Gastrocnemius medialis (tissue), 4 donors: ENCODE measurements around the gene HYAL1. TPM values are rescaled to one million over a fixed set of nuclear protein-coding genes. Genes with fewer than 3 reads are reported as not detected.

Source experiments
- ATAC-seq, 2 donors: fragments of 150-250 bp; one replicate each; pipeline ENCODE4 v1.9.1; 2016
- DNase-seq, 2 donors: peaks; one replicate each; pipeline ENCODE4 v3.0.0-alpha.2; 2019
- H3K27ac ChIP-seq, 4 donors: fragments of 200-600 bp; sonication (generic); 1 replicate in 1 of 4; 2 replicates in 3 of 4; pipeline ENCODE4 v1.5.1; 2016 to 2018; ENCODE audit warnings: mild to moderate bottlenecking in 2 of 4, moderate library complexity in 1 of 4
- H3K27me3 ChIP-seq, 3 donors: fragments of 200-600 bp; sonication (generic) in 2 of 3; 1 replicate in 1 of 3; 2 replicates in 2 of 3; pipeline versions ENCODE4 v1.5.1 to v1.6.0; 2016 to 2019; ENCODE audit warnings: mild to moderate bottlenecking in 1 of 3, moderate library complexity in 1 of 3
- H3K36me3 ChIP-seq, 2 donors: fragments of 200-600 bp; sonication (generic) in 1 of 2; one replicate each; pipeline ENCODE4 v1.5.1; 2017 to 2018
- H3K4me1 ChIP-seq, 2 donors: fragments of 200-600 bp; sonication (generic) in 1 of 2; one replicate each; pipeline ENCODE4 v1.5.1; 2016 to 2017; ENCODE audit warnings: mild to moderate bottlenecking in 2 of 2
- H3K4me3 ChIP-seq, 4 donors: fragments of 200-600 bp; sonication (generic) in 3 of 4; 1 replicate in 1 of 4; 2 replicates in 3 of 4; pipeline ENCODE4 v1.5.1; 2016 to 2019; ENCODE audit warnings: mild to moderate bottlenecking in 2 of 4
- H3K9me3 ChIP-seq, 3 donors: fragments of 200-600 bp; sonication (generic) in 2 of 3; 1 replicate in 1 of 3; 2 replicates in 2 of 3; pipeline ENCODE4 v1.5.1; 2016 to 2019
- CTCF ChIP-seq, 5 experiments: fragments of 450-650 bp in 3 of 5; fragments of 200-600 bp in 2 of 5; sonication (generic) in 2 of 5; IDR thresholded peaks in 4 of 5; conservative IDR thresholded peaks in 1 of 5; 1 replicate in 4 of 5; 2 replicates in 1 of 5; pipeline ENCODE4 v1.5.1; 2016 to 2019; ENCODE audit warnings: antibody characterized with exemption in 5 of 5, mild to moderate bottlenecking in 3 of 5, moderate library complexity in 3 of 5
- POLR2A ChIP-seq, 2 donors: fragments of 450-650 bp; IDR thresholded peaks; one replicate each; pipeline ENCODE4 v1.6.1; 2017; ENCODE audit warnings: antibody characterized with exemption in 2 of 2, mild to moderate bottlenecking in 2 of 2, moderate library complexity in 2 of 2
- in situ Hi-C, 4 donors: fragments of 200-750 bp; cut with MboI; loops; one replicate each; pipeline versions ENCODE4 v1.15.0 to v1.8.0; 2017; ENCODE audit warnings: low sequenced_read_pairs in 4 of 4
- intact Hi-C: fragments of 100-400 bp; cut with DNase I; formaldehyde crosslinking; loops from one replicate; pipeline ENCODE4 v1.15.1; 2023; ENCODE audit warnings: low total_unique reads
- total RNA-seq, 4 donors: library from RNA; depleted of rRNA; stranded (reverse); fragments of >200 nt; gene quantifications; one replicate each; pipeline versions ENCODE4 v1.1.0 to v1.2.3, GENCODE V29; 2016

Gene HYAL1
- total RNA-seq, 4 donors from 2014 or later: 3.6 to 14.6 (median 9.1) TPM

GRCh38 chr3:50299929-50300680 is 3.3 kb downstream of the HYAL1 start:
- DNase-seq: no peak
- ATAC-seq: peak; percentile 10 to 19

GRCh38 chr3:50299638-50299928 is 3.8 kb downstream of the HYAL1 start:
- Histone ChIP-seq H3K27me3 (no peaks in the 10 kb centered on the region), H3K4me1 (peaks cover 29 to 48% of the 10 kb centered on the region in 2 donors), H3K9me3 (no peaks in the 10 kb centered on the region), H3K27ac (peak overlapping the region; percentile 85 to 91 (median 88)), H3K36me3 (peaks cover 0 to 5% of the 10 kb centered on the region in 2 donors), H3K4me3 (peak overlapping the region; percentile 49 to 71 (median 60))
- intact Hi-C loops: no loop called here
- in situ Hi-C loops: loop anchor here in 1 of 4 donors (25.0 kb wide), 1 partner anchor 362 kb away; the partner anchor contains the start of genes MON1A and RBM6
- TF ChIP-seq POLR2A (IDR thresholded peaks at IDR 0.05) (no peak), CTCF (IDR thresholded peaks at IDR 0.05 in 4 of 5, conservative IDR thresholded peaks at IDR 0.05 in 1 of 5) (no peak)
- ATAC-seq (no peak), DNase-seq (no peak)

More at GRCh38 chr3:50299929-50300680, 3.3 kb downstream of the HYAL1 start:
- peak overlapping the region; percentile 85 to 91 (median 88) for H3K27ac ChIP-seq
- H3K9me3 ChIP-seq: no peaks in the 10 kb centered on the region
- H3K4me1 ChIP-seq: peaks cover 29 to 48% of the 10 kb centered on the region in 2 donors
- H3K36me3 ChIP-seq: peaks cover 0 to 5% of the 10 kb centered on the region in 2 donors
- H3K4me3 ChIP-seq: peak overlapping the region; percentile 49 to 71 (median 60)
- TF ChIP-seq CTCF (IDR thresholded peaks at IDR 0.05 in 4 of 5, conservative IDR thresholded peaks at IDR 0.05 in 1 of 5) (no peak), POLR2A (IDR thresholded peaks at IDR 0.05) (no peak)
- H3K27me3 ChIP-seq: no peaks in the 10 kb centered on the region
- in situ Hi-C loops: loop anchor here in 1 of 4 donors (25.0 kb wide), 1 partner anchor 363 kb away; the partner anchor contains the start of genes MON1A and RBM6
- intact Hi-C loops: loop anchor here (2.0 kb wide), 1 partner anchor 21 kb away; no protein-coding TSS in a partner anchor

- H3K27me3 ChIP-seq: no peaks in the 10 kb centered on the region
- H3K4me1 ChIP-seq: peaks cover 29 to 48% of the 10 kb centered on the region in 2 donors
- intact Hi-C loops: no loop called here
- no peaks in the 10 kb centered on the region for H3K9me3 ChIP-seq
- H3K36me3 ChIP-seq: peaks cover 0 to 5% of the 10 kb centered on the region in 2 donors
- ATAC-seq: peak; percentile 87
- peak; percentile 99 to 100 for DNase-seq
- in situ Hi-C loops: loop anchor here in 1 of 4 donors (25.0 kb wide), 1 partner anchor 362 kb away; the partner anchor contains the start of genes MON1A and RBM6
- H3K27ac ChIP-seq: peak within 1 kb of the TSS; percentile 85 to 91 (median 88)
- H3K4me3 ChIP-seq: peak within 1 kb of the TSS; percentile 66 to 91 (median 76)
- TF ChIP-seq POLR2A (IDR thresholded peaks at IDR 0.05) (peak; percentile 94 to 96), CTCF (IDR thresholded peaks at IDR 0.05 in 4 of 5, conservative IDR thresholded peaks at IDR 0.05 in 1 of 5) (peak; percentile 43 to 62 (median 51))
These were observed 4.3 kb downstream of the HYAL1 start, which contains the start of the genes HYAL3 and NAA80 for GRCh38 chr3:50298836-50299637. TSS of gene HYAL3 (minus strand) at chr3:50299405. CDS start at chr3:50295602, 3,803 bp downstream. TSS of gene NAA80 (minus strand) at chr3:50299405. CDS start at chr3:50297463, 1,942 bp downstream.

- H3K9me3 ChIP-seq: no peaks in the 10 kb centered on the region
- DNase-seq (no peak), ATAC-seq (no peak)
- intact Hi-C loops (no loop called here), in situ Hi-C loops (loop anchor here in 1 of 4 donors (25.0 kb wide), 1 partner anchor 361 kb away; the partner anchor contains the start of genes MON1A and RBM6)
- peak overlapping the region; percentile 66 to 91 (median 76) for H3K4me3 ChIP-seq
- TF ChIP-seq CTCF (IDR thresholded peaks at IDR 0.05 in 4 of 5, conservative IDR thresholded peaks at IDR 0.05 in 1 of 5): no peak
- no peak for TF ChIP-seq POLR2A (IDR thresholded peaks at IDR 0.05)
- H3K36me3 ChIP-seq: peaks cover 0 to 5% of the 10 kb centered on the region in 2 donors
- H3K27ac ChIP-seq: peak overlapping the region; percentile 85 to 89 (median 86)
- no peaks in the 10 kb centered on the region for H3K27me3 ChIP-seq
- H3K4me1 ChIP-seq: peaks cover 32 to 47% of the 10 kb centered on the region in 2 donors
These were observed 5.3 kb downstream of the HYAL1 start for GRCh38 chr3:50297896-50298725.
